Heart left ventricle (tissue), 13 donors: ENCODE results near the gene SSR2.

ENCODE experiments used
- CTCF ChIP-seq, 12 donors: fragments of 200-600 bp; sonication (generic) in 4 of 12; IDR thresholded peaks; one replicate each; pipeline versions ENCODE4 v1.5.0 to v1.8.0; 2018 to 2022; ENCODE audit warnings: antibody characterized with exemption in 12 of 12, mild to moderate bottlenecking in 5 of 12
- POLR2A ChIP-seq, 2 donors: fragments of 450-650 bp; IDR thresholded peaks; one replicate each; pipeline ENCODE4 v1.6.1; 2017; ENCODE audit warnings: antibody characterized with exemption in 2 of 2, mild to moderate bottlenecking in 2 of 2, moderate library complexity in 2 of 2
- donor health status: ischemic (EF 13 %, LVEDD 7.1; RV severe dilation, severe dysfunction).
- donor health status: DM: no; HTN: yes; CAD: no.
- donor health status: DM: no; HTN: no; CAD: no.
- donor health status: ischemic (EF 25% LVEDD 6.9; RV normal size, moderate dysfunction).
- donor health status: ischemic (EF 25% LVEDD 5.7; RV mildly dilated, moderate dysfunction).
- donor health status: ischemic (EF 35%, LVEDD 5.7; RV mildly dilated, moderate dysfunction).
- donor health status: nonischemic (EF 11% LVEDD 7.7; RV severe dilation, severe dysfunction).
- donor health status: DM: yes; HTN: yes; CAD: no.
- donor health status: PGD.
- donor health status: ischemic (EF 29% LVEDD 5.4; RV normal size, mild dysfunction).
- donor health status: nonischemic (EF 23%, LVEDD 6.1; RV moderate dilation, normal function).

DNA sequence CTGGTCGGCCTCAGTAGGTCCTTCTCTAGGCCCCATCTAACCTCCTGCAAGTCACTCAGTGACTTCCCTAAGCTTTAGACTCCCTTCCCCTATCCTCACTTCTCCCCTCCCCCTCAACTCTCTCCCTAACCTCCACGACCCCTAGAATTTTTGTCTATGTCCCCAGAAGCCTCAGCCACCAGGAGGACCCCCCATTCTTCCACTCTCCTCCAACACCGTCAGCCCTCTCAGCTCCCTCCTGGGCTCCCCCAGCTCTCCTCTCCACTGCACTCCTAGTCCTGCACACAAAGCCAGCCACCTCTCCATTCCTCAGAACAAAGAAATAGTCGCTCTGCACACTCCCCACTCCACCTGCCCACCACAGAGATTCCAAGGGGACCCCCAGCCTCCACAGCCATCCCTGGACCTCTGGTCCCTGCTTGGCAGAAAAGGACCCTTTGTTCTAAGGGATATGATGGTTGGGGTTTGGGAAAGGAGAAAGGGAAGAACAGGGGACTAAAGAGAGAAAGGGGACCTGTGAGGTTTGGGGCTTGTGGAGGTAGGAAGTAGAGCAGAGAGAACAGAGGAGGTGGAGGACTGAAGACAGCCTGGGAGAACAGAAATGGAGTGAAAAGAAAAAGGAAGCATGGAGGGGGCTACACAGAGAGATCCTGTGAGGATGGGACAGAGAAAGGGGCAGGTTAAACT lies 45.2 kb downstream of the SSR2 start:
- TF ChIP-seq POLR2A (IDR thresholded peaks at IDR 0.05) (no peak), CTCF (IDR thresholded peaks at IDR 0.05) (no peak)
